KOPT-K1 (cell line): ENCODE measurements around the gene EHD1.
"Not testable (repeated sequence)": the region's sequence is repeated elsewhere in the genome, so short reads cannot be mapped to it uniquely, and the experiment has no call there.

Experiments used
- H3K27ac ChIP-seq: fragments of 200-600 bp; sonication (generic); 2 replicates; pipeline ENCODE4 v1.5.1; 2016; ENCODE audit warnings: antibody characterized with exemption, mild to moderate bottlenecking, low read depth, low read length; ENCODE audit not compliant: poor library complexity, severe bottlenecking
- H3K36me3 ChIP-seq: fragments of 200-600 bp; sonication (generic); 2 replicates; pipeline ENCODE4 v1.5.1; 2017; ENCODE audit warnings: antibody characterized with exemption, mild to moderate bottlenecking, low read length, moderate library complexity; ENCODE audit not compliant: insufficient read depth
- H3K9me3 ChIP-seq: fragments of 200-600 bp; sonication (generic); 2 replicates; pipeline ENCODE4 v1.5.1; 2017; ENCODE audit warnings: antibody characterized with exemption, low read length, mild to moderate bottlenecking; ENCODE audit not compliant: insufficient read depth, poor library complexity, severe bottlenecking

The EHD1 gene

GRCh38 chr11:64832467-64833197 lies 45.8 kb downstream of the EHD1 start:
- no peak overlapping the region for H3K27ac ChIP-seq
- H3K9me3 ChIP-seq = no peaks in the 10 kb centered on the region
- no peaks in the 10 kb centered on the region for H3K36me3 ChIP-seq

GRCh38 chr11:64831411-64831891 lies 47.0 kb downstream of the EHD1 start:
- Histone ChIP-seq H3K9me3 (no peaks in the 10 kb centered on the region), H3K27ac (no peak overlapping the region), H3K36me3 (no peaks in the 10 kb centered on the region)

GRCh38 chr11:64829536-64830251 lies 48.7 kb downstream of the EHD1 start:
- Histone ChIP-seq H3K9me3 (no peaks in the 10 kb centered on the region), H3K36me3 (no peaks in the 10 kb centered on the region), H3K27ac (no peak overlapping the region)

- H3K36me3 ChIP-seq = no peaks in the 10 kb centered on the region
- H3K27ac ChIP-seq = no peak overlapping the region
- no peaks in the 10 kb centered on the region for H3K9me3 ChIP-seq
These were observed 51.0 kb downstream of the EHD1 start for GRCh38 chr11:64827451-64827839.

GRCh38 chr11:64826578-64827450 lies 51.6 kb downstream of the EHD1 start:
- Histone ChIP-seq H3K9me3 (no peaks in the 10 kb centered on the region), H3K36me3 (no peaks in the 10 kb centered on the region), H3K27ac (no peak overlapping the region)

GRCh38 chr11:64826062-64826461 lies 52.4 kb downstream of the EHD1 start:
- Histone ChIP-seq H3K9me3 (no peaks in the 10 kb centered on the region), H3K36me3 (no peaks in the 10 kb centered on the region)

GRCh38 chr11:64823568-64824119 lies 54.8 kb downstream of the EHD1 start:
- no peaks in the 10 kb centered on the region for H3K9me3 ChIP-seq
- H3K36me3 ChIP-seq = no peaks in the 10 kb centered on the region
- no peak overlapping the region for H3K27ac ChIP-seq

More at GRCh38 chr11:64826062-64826461, 52.4 kb downstream of the EHD1 start:
- H3K27ac ChIP-seq = no peak overlapping the region

- Histone ChIP-seq H3K36me3 (no peaks in the 10 kb centered on the region), H3K27ac (no peak overlapping the region), H3K9me3 (no peaks in the 10 kb centered on the region)
These were observed 60.9 kb downstream of the EHD1 start for GRCh38 chr11:64817476-64817875.

- not testable (repeated sequence) for H3K36me3 ChIP-seq, H3K9me3 ChIP-seq, H3K27ac ChIP-seq
These were observed 63.0 kb downstream of the EHD1 start for GRCh38 chr11:64815433-64815832.

GRCh38 chr11:64814712-64815187 lies 63.7 kb downstream of the EHD1 start:
- Histone ChIP-seq H3K27ac (no peak overlapping the region), H3K9me3 (no peaks in the 10 kb centered on the region), H3K36me3 (no peaks in the 10 kb centered on the region)

- Histone ChIP-seq H3K27ac (no peak overlapping the region), H3K9me3 (no peaks in the 10 kb centered on the region), H3K36me3 (no peaks in the 10 kb centered on the region)
These were observed 64.6 kb downstream of the EHD1 start for GRCh38 chr11:64813826-64814225.

- Histone ChIP-seq H3K27ac (peak overlapping the region; percentile 73), H3K9me3 (no peaks in the 10 kb centered on the region), H3K36me3 (peaks cover 23% of the 10 kb centered on the region; the same call in 1 of the 2 replicates)
These were observed 67.5 kb downstream of the EHD1 start for GRCh38 chr11:64810891-64811272.

- H3K27ac ChIP-seq = peak within 1 kb of the TSS; percentile 73
- H3K9me3 ChIP-seq = no peaks in the 10 kb centered on the region
- peaks cover 28% of the 10 kb centered on the region; the same call in 1 of the 2 replicates for H3K36me3 ChIP-seq
These were observed 68.0 kb downstream of the EHD1 start, which contains the start of gene MEN1 for GRCh38 chr11:64810271-64810890. Gene MEN1, minus strand, starts transcription at chr11:64810551. Its CDS starts 442 bp downstream, at chr11:64810109.

GRCh38 chr11:64809781-64810241 lies 68.6 kb downstream of the EHD1 start:
- peak overlapping the region; percentile 73 for H3K27ac ChIP-seq
- H3K36me3 ChIP-seq = peaks cover 34% of the 10 kb centered on the region; the same call in 1 of the 2 replicates
- no peaks in the 10 kb centered on the region for H3K9me3 ChIP-seq
